GM18507 (cell line): Measurements from ENCODE around the gene ZNF862.
"Not testable (repeated sequence)": the region's sequence is repeated elsewhere in the genome, so short reads cannot be mapped to it uniquely, and the experiment has no call there.

Experiments
- DNase-seq: peaks from one replicate; pipeline ENCODE4 v3.0.0; 2011; ENCODE audit warnings: low read depth; ENCODE audit not compliant: insufficient read length; ENCODE audit errors: extremely low spot score
- FAIRE-seq: peaks from 2 replicates; lab custom pipeline; 2011; peaks lifted over from hg19 to GRCh38; lab: Jason Lieb, UNC

The ZNF862 gene

GRCh38 chr7:149823191-149823630 lies 15.0 kb upstream of the ZNF862 start:
- no peak for DNase-seq
- no peak for FAIRE-seq

- no peak for FAIRE-seq
Measured at GRCh38 chr7:149823631-149824199, 14.5 kb upstream of the ZNF862 start.

GRCh38 chr7:149824301-149824741 lies 13.9 kb upstream of the ZNF862 start:
- DNase-seq (no peak), FAIRE-seq (no peak)

More at GRCh38 chr7:149823631-149824199, 14.5 kb upstream of the ZNF862 start:
- DNase-seq = no peak

- DNase-seq = no peak
- no peak for FAIRE-seq
Measured at GRCh38 chr7:149824748-149825566, 13.2 kb upstream of the ZNF862 start.

GRCh38 chr7:149825567-149826343 lies 12.4 kb upstream of the ZNF862 start:
- FAIRE-seq = no peak
- DNase-seq = no peak

GRCh38 chr7:149826344-149827088 lies 11.7 kb upstream of the ZNF862 start:
- no peak for FAIRE-seq

GRCh38 chr7:149827089-149827981 lies 10.8 kb upstream of the ZNF862 start:
- no peak for DNase-seq
- no peak for FAIRE-seq

More at GRCh38 chr7:149826344-149827088, 11.7 kb upstream of the ZNF862 start:
- DNase-seq = no peak

GRCh38 chr7:149828357-149829309 lies 9.5 kb upstream of the ZNF862 start:
- DNase-seq (no peak), FAIRE-seq (no peak)

GRCh38 chr7:149830527-149830926 lies 7.6 kb upstream of the ZNF862 start:
- DNase-seq, FAIRE-seq: not testable (repeated sequence)

GRCh38 chr7:149830997-149831740 lies 7.0 kb upstream of the ZNF862 start:
- no peak for DNase-seq
- no peak for FAIRE-seq

- no peak for DNase-seq
- FAIRE-seq = no peak
Measured at GRCh38 chr7:149831741-149832219, 6.4 kb upstream of the ZNF862 start.

- DNase-seq (no peak), FAIRE-seq (no peak)
Measured at GRCh38 chr7:149832332-149833041, 5.7 kb upstream of the ZNF862 start.

- DNase-seq (no peak), FAIRE-seq (no peak)
Measured at GRCh38 chr7:149833495-149834130, 4.6 kb upstream of the ZNF862 start.

- DNase-seq = no peak
- no peak for FAIRE-seq
Measured at GRCh38 chr7:149834601-149835000, 3.6 kb upstream of the ZNF862 start.

GRCh38 chr7:149836434-149836833 lies 1.7 kb upstream of the ZNF862 start:
- no peak for FAIRE-seq
- no peak for DNase-seq
